ENCODE measurements around the gene TUBA4B.

TUBA4B gene

DNA sequence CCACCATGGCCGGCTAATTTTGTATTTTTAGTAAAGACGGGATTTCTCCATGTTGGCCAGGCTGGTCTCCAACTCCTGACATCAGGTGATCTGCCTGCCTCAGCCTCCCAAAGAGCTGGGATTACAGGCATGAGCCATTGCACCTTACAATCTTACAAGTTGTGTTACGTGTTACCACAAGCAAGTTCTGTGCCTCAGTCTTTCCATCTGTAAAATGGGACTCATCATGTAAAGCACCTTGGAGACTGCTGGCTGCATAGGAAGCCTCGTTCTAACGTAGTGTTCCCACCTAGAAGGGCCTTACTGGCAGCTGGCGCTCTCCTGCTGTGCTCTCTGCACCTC is 36.1 kb downstream of the TUBA4B start:
- Histone ChIP-seq H3K4me3 (ENCODE audit: low read length) (no peak overlapping the region), H3K36me3 (ENCODE audit: insufficient read depth, low read length) (peaks cover 10% of the 10 kb centered on the region), H3K27me3 (ENCODE audit: insufficient read depth, low read length) (no peaks in the 10 kb centered on the region), H2AFZ (ENCODE audit: low read depth, low read length) (no peak overlapping the region), H3K4me1 (ENCODE audit: insufficient read depth, low read length) (peaks cover 11% of the 10 kb centered on the region), H3K9me3 (ENCODE audit: low read length) (no peaks in the 10 kb centered on the region)

DNA sequence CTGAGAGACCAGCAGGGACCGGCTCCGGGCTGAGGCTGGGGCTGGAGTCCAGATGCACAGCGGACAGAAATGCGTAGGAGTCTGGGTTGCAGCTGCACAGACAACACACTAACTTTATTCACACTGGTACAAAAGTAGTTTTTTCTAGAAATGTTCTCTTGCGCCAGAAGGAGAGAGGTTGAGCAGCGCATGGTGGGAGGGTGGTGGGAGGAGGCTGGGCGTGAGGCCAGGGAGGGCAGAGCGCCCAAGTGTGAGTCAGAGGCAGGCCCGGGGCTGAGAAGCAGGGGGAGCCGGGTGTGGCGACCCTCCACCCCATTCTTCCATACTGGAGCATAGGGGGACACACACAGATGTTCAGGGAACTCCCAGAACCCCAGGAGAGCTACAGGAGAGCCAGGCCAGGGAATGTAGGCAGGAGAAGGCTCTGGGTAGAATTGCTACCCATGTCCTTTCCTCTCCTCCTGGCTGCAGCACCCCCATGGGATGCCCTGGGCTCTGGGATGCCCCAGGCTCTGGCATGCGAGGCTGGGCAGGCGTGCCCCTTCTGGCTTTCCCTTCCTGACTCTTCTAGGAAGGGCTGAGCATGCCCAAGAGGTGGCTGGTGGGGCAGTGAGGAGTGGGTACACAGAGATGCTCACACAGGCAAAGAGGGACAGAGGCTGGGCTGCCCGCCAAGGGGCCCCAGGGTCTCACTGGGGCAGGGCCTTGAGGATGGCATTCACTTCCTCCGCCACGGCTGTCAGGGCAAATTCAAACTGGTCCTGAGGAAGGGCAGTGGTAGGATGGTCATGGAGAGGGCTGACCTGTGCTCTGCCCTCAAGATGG is 36.7 kb downstream of the TUBA4B start:
- Histone ChIP-seq H2AFZ (ENCODE audit: low read depth, low read length) (no peak overlapping the region), H3K4me3 (ENCODE audit: low read length) (no peak overlapping the region), H3K27me3 (ENCODE audit: insufficient read depth, low read length) (no peaks in the 10 kb centered on the region), H3K36me3 (ENCODE audit: insufficient read depth, low read length) (peaks cover 5% of the 10 kb centered on the region), H3K4me1 (ENCODE audit: insufficient read depth, low read length) (peaks cover 15% of the 10 kb centered on the region), H3K9me3 (ENCODE audit: low read length) (no peaks in the 10 kb centered on the region)

DNA sequence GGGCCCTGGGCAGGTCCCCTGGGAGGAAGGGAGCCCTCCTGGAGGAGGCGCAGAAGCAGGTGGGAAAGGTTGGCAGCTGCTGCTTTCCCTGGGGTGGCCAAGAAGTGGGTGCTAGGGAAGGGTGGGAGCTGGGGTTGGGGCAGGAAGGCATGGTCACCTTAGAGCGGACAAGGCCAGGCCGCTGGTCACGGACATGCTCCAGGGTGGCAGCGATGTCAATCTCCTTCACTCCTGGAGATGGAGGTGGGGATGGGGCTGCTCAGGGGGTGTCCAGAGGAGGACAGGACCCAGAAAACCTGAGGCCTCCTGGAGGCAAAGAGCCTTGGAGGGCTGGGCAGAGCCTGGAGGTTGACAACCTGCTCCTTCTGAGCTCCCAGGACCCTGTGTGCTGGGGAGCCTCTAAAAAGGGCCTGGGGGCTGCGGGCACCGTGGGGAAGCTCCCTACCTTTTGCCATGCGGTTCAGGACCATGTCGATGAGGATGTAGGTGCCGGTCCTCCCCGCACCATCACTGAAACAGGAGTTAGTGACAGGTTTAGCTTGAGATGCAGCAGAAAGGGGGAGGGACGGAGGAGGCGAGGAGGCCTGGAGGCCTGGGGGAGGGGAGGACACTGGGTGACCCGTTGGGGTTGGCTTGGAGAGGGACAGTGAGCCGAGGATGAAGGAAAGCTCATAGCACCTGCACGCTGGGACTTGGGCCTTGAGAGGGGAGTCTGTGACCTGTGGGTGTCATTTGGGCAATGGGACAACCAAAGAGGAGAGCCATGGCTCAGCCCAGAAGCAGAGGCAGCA is 37.5 kb downstream of the TUBA4B start:
- no peak overlapping the region for H2AFZ ChIP-seq (ENCODE audit: low read depth, low read length)
- no peak overlapping the region for H3K4me3 ChIP-seq (ENCODE audit: low read length)
- no peaks in the 10 kb centered on the region for H3K9me3 ChIP-seq (ENCODE audit: low read length)

DNA sequence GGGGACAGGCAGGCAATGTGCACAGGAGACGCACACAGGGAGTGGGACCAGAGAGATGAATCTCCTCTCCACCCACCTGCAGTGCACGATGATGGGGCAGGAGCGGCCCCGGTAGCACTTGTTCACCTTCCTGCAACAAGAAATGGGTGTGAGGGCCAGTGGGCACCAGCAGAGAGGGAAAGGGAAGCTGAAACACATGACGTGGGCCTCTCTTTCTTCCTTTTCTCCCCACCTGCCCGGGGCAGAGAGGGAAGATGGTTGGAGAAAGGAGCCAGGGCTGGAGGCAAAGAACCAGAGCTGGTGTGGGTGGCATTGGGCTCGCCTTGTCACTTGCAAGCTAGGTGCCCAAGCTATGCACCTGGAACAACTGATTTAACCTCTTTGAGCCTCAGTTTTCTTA is 38.4 kb downstream of the TUBA4B start:
- no peaks in the 10 kb centered on the region for H3K36me3 ChIP-seq (ENCODE audit: insufficient read depth, low read length)
- no peak overlapping the region for H2AFZ ChIP-seq (ENCODE audit: low read depth, low read length)
- H3K4me3 ChIP-seq (ENCODE audit: low read length) = no peak overlapping the region
- peaks cover 1% of the 10 kb centered on the region for H3K27me3 ChIP-seq (ENCODE audit: insufficient read depth, low read length)
- peaks cover 17% of the 10 kb centered on the region for H3K4me1 ChIP-seq (ENCODE audit: insufficient read depth, low read length)
- no peaks in the 10 kb centered on the region for H3K9me3 ChIP-seq (ENCODE audit: low read length)

More for the DNA sequence above, 37.5 kb downstream of the TUBA4B start:
- no peaks in the 10 kb centered on the region for H3K36me3 ChIP-seq (ENCODE audit: insufficient read depth, low read length)
- H3K27me3 ChIP-seq (ENCODE audit: insufficient read depth, low read length) = no peaks in the 10 kb centered on the region
- peaks cover 19% of the 10 kb centered on the region for H3K4me1 ChIP-seq (ENCODE audit: insufficient read depth, low read length)

DNA sequence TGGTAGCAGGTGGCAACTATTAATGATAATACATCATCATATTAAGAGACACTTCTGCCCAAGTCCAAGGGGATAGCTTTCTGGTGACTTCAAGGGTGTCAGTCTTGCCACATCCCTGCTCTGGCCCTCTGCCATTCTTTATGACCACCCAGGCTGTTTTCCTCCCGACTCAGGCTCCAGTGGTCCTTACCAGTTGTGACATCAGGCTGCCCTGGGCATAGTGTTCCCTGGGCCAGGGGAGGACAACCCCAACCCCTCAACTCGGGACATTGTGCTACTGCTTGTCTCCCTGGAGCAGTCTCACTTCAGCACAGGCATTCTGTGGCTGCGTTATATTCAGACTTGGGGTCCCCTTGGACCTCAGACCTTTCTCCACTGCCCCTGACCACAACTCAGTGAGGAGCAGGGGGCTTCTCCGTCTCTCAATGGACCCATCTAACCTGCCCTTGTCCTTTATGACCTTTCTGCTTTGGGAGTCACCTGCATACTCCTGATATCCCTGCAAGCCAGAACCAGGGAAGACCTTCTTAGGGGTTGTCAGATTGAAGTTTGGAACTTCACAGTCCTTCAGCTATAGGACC is 39.0 kb downstream of the TUBA4B start:
- Histone ChIP-seq H3K9me3 (ENCODE audit: low read length) (no peaks in the 10 kb centered on the region), H3K36me3 (ENCODE audit: insufficient read depth, low read length) (no peaks in the 10 kb centered on the region), H3K4me3 (ENCODE audit: low read length) (no peak overlapping the region), H3K4me1 (ENCODE audit: insufficient read depth, low read length) (peaks cover 11% of the 10 kb centered on the region), H3K27me3 (ENCODE audit: insufficient read depth, low read length) (peaks cover 3% of the 10 kb centered on the region), H2AFZ (ENCODE audit: low read depth, low read length) (no peak overlapping the region)

DNA sequence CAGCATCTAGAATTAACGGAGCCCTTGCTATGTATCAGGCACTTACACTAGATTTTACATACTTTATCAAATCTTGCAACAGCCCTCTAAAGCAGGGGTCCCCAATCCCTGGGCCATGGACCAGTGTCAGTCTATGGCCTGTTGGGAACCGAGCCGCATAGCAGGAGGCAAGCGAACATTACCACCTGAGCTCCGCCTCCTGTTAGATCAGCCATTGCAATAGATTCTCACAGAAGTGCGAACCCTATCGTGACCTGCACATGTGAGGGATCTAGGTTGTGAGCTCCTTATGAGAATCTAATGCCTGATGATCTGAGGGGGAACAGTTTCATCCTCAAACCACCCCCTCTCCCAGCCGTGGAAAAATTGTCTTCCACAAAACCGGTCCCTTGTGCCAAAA is 39.6 kb downstream of the TUBA4B start:
- Histone ChIP-seq H3K4me1 (ENCODE audit: insufficient read depth, low read length) (peaks cover 11% of the 10 kb centered on the region), H2AFZ (ENCODE audit: low read depth, low read length) (no peak overlapping the region), H3K4me3 (ENCODE audit: low read length) (no peak overlapping the region), H3K9me3 (ENCODE audit: low read length) (no peaks in the 10 kb centered on the region), H3K27me3 (ENCODE audit: insufficient read depth, low read length) (peaks cover 6% of the 10 kb centered on the region), H3K36me3 (ENCODE audit: insufficient read depth, low read length) (no peaks in the 10 kb centered on the region)

DNA sequence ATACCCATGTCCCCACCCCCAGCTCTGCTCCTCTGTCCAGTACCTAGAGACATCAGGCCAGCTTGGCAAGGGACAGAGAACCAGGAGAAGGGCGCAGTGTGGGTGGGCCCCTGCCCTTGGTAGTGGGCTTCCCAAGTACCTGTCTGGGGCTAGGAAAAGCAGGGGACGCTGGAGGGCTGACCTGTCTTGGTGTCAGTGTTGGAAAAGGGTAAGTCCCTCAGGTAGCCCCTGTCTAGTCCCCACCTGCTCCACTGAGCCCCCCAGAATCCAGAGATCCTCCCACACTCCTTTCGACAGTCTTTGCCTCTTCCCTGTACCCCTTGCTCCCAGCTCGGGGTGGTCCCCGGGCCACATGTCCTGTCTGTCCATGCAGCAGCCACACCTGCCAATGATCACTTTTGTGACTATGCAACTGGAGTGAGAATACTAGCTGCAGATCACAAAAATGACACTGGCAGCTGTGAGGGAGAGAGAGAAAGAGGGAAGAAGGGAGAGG is 40.7 kb downstream of the TUBA4B start:
- Histone ChIP-seq H3K27me3 (ENCODE audit: insufficient read depth, low read length) (peaks cover 8% of the 10 kb centered on the region), H3K36me3 (ENCODE audit: insufficient read depth, low read length) (no peaks in the 10 kb centered on the region), H3K9me3 (ENCODE audit: low read length) (no peaks in the 10 kb centered on the region), H3K4me3 (ENCODE audit: low read length) (no peak overlapping the region), H3K4me1 (ENCODE audit: insufficient read depth, low read length) (peaks cover 12% of the 10 kb centered on the region), H2AFZ (ENCODE audit: low read depth, low read length) (no peak overlapping the region)

DNA sequence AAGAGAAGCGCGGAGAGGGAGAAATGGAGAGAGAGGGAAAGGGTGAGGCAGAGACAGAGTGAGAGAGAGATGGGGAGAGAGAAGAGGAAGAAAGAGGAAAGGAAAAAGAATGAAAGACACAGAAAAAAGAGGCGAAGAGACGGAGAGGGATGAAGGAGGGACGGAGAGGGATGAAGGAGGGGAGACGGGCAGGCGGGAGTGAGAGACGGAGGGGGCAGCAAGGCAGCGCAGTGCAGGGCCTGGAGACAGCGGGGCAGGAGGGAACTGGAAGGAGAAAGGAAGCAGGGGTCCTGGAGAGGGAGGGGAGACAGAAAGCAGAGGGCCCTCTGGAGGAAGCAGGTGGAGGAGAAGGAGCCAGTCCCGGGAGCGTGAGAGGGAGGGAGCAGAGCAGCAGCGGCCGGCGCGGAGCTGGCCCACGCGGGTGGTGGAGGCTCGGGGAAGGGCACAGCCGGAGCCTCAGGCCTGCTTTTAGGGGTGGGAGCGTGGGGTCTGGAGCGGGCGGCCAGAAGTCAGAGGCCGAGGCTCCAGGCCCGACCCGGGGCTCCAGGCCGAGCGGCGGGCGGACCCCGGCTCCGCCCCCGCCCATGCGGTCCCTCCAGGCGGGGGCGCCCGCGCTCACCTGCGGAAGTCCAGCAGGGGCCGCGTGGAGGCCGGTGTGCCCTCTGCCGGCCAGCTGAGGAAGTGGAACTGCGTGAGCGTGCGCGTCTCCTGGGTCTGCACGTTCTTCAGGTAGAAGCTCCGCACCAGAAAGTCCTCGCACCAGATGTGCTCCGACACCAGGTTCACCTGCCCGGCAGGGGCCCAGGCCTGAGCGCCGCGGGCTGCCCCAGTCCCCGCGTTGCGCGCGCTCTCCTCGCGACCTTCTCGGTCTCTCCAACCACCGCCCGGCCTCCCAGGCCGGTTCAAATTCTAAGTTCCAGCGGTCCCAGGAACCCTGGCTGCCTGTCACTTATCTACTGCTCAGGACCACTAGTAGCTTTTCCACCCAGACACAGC is 41.6 kb downstream of the TUBA4B start:
- H3K36me3 ChIP-seq (ENCODE audit: insufficient read depth, low read length) = no peaks in the 10 kb centered on the region
- H3K27me3 ChIP-seq (ENCODE audit: insufficient read depth, low read length) = peaks cover 12% of the 10 kb centered on the region
- H3K4me3 ChIP-seq (ENCODE audit: low read length) = peak overlapping the region; percentile 78
- peaks cover 21% of the 10 kb centered on the region for H3K4me1 ChIP-seq (ENCODE audit: insufficient read depth, low read length)
- H2AFZ ChIP-seq (ENCODE audit: low read depth, low read length) = peak overlapping the region; percentile 71
- no peaks in the 10 kb centered on the region for H3K9me3 ChIP-seq (ENCODE audit: low read length)

DNA sequence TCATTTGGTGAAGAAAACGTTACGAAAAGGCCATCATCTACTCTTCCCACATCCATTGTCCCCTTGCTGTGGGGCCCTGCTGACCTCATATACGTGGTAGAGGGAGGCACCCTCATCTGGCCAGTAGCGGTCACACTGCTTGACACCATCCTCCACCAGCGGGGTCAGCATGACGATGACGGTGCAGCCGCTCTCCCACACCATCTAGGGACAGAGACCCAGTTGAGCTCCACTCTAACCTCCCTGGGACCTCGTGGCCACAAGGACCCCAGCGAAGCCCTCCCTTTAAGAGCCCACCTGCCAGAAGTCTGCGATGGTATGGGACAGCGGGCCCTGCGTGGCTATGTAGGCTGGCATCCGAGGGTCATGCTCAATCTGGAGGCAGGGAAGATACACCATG is 43.1 kb downstream of the TUBA4B start:
- no peaks in the 10 kb centered on the region for H3K9me3 ChIP-seq (ENCODE audit: low read length)
- H3K4me3 ChIP-seq (ENCODE audit: low read length) = no peak overlapping the region
- H2AFZ ChIP-seq (ENCODE audit: low read depth, low read length) = no peak overlapping the region
- H3K36me3 ChIP-seq (ENCODE audit: insufficient read depth, low read length) = no peaks in the 10 kb centered on the region
- peaks cover 35% of the 10 kb centered on the region for H3K4me1 ChIP-seq (ENCODE audit: insufficient read depth, low read length)
- peaks cover 15% of the 10 kb centered on the region for H3K27me3 ChIP-seq (ENCODE audit: insufficient read depth, low read length)

DNA sequence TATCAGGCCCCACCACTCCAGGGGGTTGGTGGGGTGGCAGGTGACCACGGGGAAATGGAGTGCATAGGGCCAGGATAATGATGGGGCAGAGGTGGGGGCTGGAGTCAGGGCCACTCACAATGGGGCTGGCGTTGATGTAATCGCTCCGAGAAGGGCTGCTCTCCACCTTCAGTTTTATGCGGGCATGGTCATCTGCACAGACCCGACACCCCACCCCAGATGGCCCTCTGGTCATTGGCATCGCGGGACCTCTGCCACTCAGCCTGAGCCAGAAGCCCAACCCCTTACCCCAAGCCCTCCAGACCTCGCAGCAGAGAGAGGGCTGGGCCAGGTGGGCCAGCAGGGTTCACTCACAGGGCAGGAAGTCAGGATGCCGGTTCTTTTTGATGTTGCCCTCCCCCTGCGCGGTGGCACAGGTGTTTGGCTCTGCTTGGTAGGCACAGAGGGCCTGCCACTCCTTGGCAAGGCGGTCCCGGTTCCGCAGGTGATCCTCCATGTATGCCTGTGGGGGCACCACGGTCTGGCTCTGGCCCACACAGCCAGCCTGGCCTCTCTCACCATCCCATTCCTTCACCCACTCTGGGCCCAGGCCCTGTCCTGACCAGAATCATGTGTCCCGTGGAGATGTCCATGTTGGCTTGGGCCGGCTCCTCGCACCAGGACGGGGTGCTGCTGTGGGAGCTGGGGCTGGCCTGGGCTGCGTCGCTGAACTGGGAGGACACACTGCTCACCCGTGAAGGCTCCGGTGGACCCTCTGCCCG is 43.8 kb downstream of the TUBA4B start:
- H2AFZ ChIP-seq (ENCODE audit: low read depth, low read length) = no peak overlapping the region
- H3K9me3 ChIP-seq (ENCODE audit: low read length) = no peaks in the 10 kb centered on the region
- H3K4me3 ChIP-seq (ENCODE audit: low read length) = no peak overlapping the region
- H3K36me3 ChIP-seq (ENCODE audit: insufficient read depth, low read length) = no peaks in the 10 kb centered on the region
- peaks cover 37% of the 10 kb centered on the region for H3K4me1 ChIP-seq (ENCODE audit: insufficient read depth, low read length)
- peaks cover 17% of the 10 kb centered on the region for H3K27me3 ChIP-seq (ENCODE audit: insufficient read depth, low read length)

DNA sequence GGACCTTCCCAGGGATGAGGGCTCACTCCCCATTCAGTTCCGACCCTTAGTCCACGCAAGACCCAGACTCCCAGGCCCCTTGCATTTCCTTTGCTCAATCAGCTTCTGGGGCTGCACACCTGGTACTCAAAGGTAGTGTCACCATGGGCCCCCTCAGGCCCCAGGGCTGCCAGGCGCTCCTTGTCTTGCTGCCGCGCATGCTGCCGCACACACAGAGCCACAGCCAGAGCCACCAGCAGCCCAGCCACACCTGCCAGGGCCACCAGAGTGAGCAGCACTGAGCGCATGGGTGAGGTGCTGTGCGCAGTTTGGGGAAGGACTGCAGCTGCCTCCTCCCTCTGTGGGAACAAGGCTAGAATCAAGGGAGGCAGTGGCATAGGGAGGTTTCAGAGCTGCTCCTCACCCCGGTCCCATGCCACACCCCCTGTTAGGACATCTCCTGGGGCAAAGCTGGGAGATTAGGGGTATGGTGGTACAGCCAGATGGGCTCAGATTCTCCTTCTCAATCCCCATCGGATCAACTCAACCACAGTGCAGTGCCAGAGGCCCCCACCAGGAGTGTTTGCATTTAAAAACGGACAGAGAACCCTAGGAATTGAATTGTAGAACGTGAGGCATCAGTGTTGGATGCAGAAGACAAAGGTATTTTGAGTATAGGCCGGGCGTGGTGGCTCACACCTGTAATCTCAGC is 44.9 kb downstream of the TUBA4B start:
- no peaks in the 10 kb centered on the region for H3K9me3 ChIP-seq (ENCODE audit: low read length)
- peaks cover 37% of the 10 kb centered on the region for H3K4me1 ChIP-seq (ENCODE audit: insufficient read depth, low read length)
- H2AFZ ChIP-seq (ENCODE audit: low read depth, low read length) = no peak overlapping the region
- no peaks in the 10 kb centered on the region for H3K36me3 ChIP-seq (ENCODE audit: insufficient read depth, low read length)
- H3K4me3 ChIP-seq (ENCODE audit: low read length) = no peak overlapping the region
- H3K27me3 ChIP-seq (ENCODE audit: insufficient read depth, low read length) = peaks cover 17% of the 10 kb centered on the region

All from neuron (in vitro differentiated cells).